Osteocyte (in vitro differentiated cells): Measurements from ENCODE around the gene ARSI. TPM values are rescaled to one million over a fixed set of nuclear protein-coding genes. Genes with fewer than 3 reads are reported as not detected.

Source experiments
- DNase-seq: peaks from one replicate; pipeline ENCODE4 v3.0.0; 2021; ENCODE audit warnings: mixed read lengths; ENCODE audit not compliant: unreplicated experiment; ENCODE audit errors: extremely low spot score
- H3K27ac Mint-ChIP-seq: one replicate; pipeline ENCODE4 v1.8.0; 2021; ENCODE audit warnings: mild to moderate bottlenecking, mixed read lengths; ENCODE audit not compliant: unreplicated experiment
- H3K27me3 Mint-ChIP-seq: one replicate; pipeline ENCODE4 v1.8.0; 2021; ENCODE audit warnings: mixed read lengths; ENCODE audit not compliant: unreplicated experiment
- H3K36me3 Mint-ChIP-seq: one replicate; pipeline ENCODE4 v1.8.0; 2021; ENCODE audit warnings: mixed read lengths; ENCODE audit not compliant: unreplicated experiment
- H3K4me1 Mint-ChIP-seq: one replicate; pipeline ENCODE4 v1.8.0; 2021; ENCODE audit warnings: mixed read lengths; ENCODE audit not compliant: unreplicated experiment
- H3K4me3 Mint-ChIP-seq: one replicate; pipeline ENCODE4 v1.8.0; 2021; ENCODE audit warnings: mild to moderate bottlenecking, moderate library complexity, mixed read lengths; ENCODE audit not compliant: unreplicated experiment
- H3K9me3 Mint-ChIP-seq: one replicate; pipeline ENCODE4 v1.8.0; 2021; ENCODE audit warnings: mixed read lengths; ENCODE audit not compliant: unreplicated experiment
- total RNA-seq: library from RNA; stranded (reverse); gene quantifications from 2 replicates; pipeline ENCODE4 v1.2.1, GENCODE V29; 2021
- TF ChIP-seq, protein P1 (sequence below): fragments of 200-600 bp; sonication (generic); IDR thresholded peaks from 2 replicates; pipeline ENCODE4 v1.5.0; 2021; ENCODE audit warnings: antibody characterized with exemption, mild to moderate bottlenecking, moderate library complexity

The ARSI gene
- total RNA-seq, 1 donor from 2014 or later = 0.51 TPM

- TF ChIP-seq, protein P1, sequence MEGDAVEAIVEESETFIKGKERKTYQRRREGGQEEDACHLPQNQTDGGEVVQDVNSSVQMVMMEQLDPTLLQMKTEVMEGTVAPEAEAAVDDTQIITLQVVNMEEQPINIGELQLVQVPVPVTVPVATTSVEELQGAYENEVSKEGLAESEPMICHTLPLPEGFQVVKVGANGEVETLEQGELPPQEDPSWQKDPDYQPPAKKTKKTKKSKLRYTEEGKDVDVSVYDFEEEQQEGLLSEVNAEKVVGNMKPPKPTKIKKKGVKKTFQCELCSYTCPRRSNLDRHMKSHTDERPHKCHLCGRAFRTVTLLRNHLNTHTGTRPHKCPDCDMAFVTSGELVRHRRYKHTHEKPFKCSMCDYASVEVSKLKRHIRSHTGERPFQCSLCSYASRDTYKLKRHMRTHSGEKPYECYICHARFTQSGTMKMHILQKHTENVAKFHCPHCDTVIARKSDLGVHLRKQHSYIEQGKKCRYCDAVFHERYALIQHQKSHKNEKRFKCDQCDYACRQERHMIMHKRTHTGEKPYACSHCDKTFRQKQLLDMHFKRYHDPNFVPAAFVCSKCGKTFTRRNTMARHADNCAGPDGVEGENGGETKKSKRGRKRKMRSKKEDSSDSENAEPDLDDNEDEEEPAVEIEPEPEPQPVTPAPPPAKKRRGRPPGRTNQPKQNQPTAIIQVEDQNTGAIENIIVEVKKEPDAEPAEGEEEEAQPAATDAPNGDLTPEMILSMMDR = no peak
- H3K36me3 Mint-ChIP-seq = no peaks in the 10 kb centered on the region
- peaks cover 44% of the 10 kb centered on the region for H3K4me1 Mint-ChIP-seq
- H3K27me3 Mint-ChIP-seq = no peaks in the 10 kb centered on the region
- peaks cover 3% of the 10 kb centered on the region for H3K9me3 Mint-ChIP-seq
- DNase-seq = no peak
- no peak overlapping the region for H3K4me3 Mint-ChIP-seq
- H3K27ac Mint-ChIP-seq = no peak overlapping the region
These were observed 16.7 kb upstream of the ARSI start for GRCh38 chr5:150319484-150319790.

- Mint-ChIP-seq H3K27ac (peak overlapping the region; percentile 28), H3K4me3 (no peak overlapping the region), H3K36me3 (no peaks in the 10 kb centered on the region), H3K9me3 (peaks cover 3% of the 10 kb centered on the region), H3K4me1 (peaks cover 48% of the 10 kb centered on the region), H3K27me3 (no peaks in the 10 kb centered on the region)
- no peak for DNase-seq
- TF ChIP-seq, protein P1 = no peak
These were observed 16.1 kb upstream of the ARSI start for GRCh38 chr5:150318613-150319483.

DNA sequence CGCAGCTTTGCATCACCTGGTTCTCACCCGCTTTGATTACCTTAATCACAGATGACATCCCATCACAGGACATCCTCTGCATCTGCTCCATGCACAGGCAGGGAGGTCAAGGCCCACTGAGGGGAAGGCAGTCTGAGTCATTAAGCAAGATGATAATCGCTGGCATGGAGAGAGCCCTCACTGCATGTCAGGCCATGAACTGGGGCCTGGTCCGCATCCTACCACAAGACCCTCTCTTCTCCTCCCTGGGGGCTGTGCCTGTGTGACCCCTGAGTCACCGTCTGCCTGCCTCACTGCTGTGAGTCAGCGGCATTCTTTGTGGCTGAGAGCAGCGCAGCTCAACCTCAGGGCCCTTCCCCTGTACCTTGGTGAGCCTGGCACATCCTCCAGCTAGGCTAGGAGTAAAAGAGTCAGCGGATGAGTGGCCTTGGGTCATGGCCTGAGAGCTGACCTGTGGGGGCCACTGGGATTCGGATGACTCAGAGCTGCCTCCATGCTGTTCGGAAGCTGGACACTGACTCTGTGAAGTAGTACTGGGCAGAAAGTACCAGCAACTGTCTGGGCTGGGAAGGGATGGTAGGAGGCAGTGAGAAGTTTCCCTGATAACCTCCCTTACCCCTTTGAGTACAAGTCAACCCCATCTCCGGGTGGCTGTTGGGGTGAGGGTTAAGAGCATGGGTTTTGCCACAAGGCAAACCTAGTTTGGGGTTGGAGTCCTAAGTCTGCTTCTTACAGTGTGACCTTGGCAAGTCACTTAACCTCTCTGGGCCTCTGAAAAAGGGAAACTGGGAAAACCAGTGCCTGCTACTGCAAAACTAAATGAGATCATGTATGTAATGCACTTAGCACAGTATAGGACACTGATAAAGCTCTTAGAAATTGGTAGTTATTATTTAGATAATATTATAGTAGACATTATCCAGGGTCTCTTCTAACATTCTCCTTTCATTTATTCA, 14.6 kb upstream of the ARSI start:
- no peak for DNase-seq
- Mint-ChIP-seq H3K4me3 (no peak overlapping the region), H3K27me3 (no peaks in the 10 kb centered on the region), H3K9me3 (peaks cover 3% of the 10 kb centered on the region), H3K27ac (peak overlapping the region; percentile 87), H3K36me3 (no peaks in the 10 kb centered on the region), H3K4me1 (peaks cover 50% of the 10 kb centered on the region)
- TF ChIP-seq, protein P1 = no peak

- TF ChIP-seq, protein P1 = no peak
- DNase-seq = no peak
- Mint-ChIP-seq H3K4me3 (no peak overlapping the region), H3K27ac (peak overlapping the region; percentile 87), H3K27me3 (no peaks in the 10 kb centered on the region), H3K36me3 (no peaks in the 10 kb centered on the region), H3K9me3 (no peaks in the 10 kb centered on the region), H3K4me1 (peaks cover 50% of the 10 kb centered on the region)
These were observed 13.6 kb upstream of the ARSI start for GRCh38 chr5:150316320-150316719.

- Mint-ChIP-seq H3K27ac (no peak overlapping the region), H3K4me1 (peaks cover 44% of the 10 kb centered on the region), H3K27me3 (no peaks in the 10 kb centered on the region), H3K4me3 (no peak overlapping the region), H3K9me3 (no peaks in the 10 kb centered on the region), H3K36me3 (no peaks in the 10 kb centered on the region)
- TF ChIP-seq, protein P1 = no peak
- no peak for DNase-seq
These were observed 12.5 kb upstream of the ARSI start for GRCh38 chr5:150315245-150315644.
